GM23248 (cell line): Measurements from ENCODE around the gene RAD51B. TPM values are rescaled to one million over a fixed set of nuclear protein-coding genes. Genes with fewer than 3 reads are reported as not detected.

ENCODE experiments used
- DNase-seq: peaks from one replicate; pipeline ENCODE4 v3.0.0-alpha.2; 2015
- H2AFZ ChIP-seq: fragments of 200-600 bp; sonication (generic); 2 replicates; pipeline ENCODE4 v1.6.1; 2016; ENCODE audit warnings: antibody characterized with exemption
- H3F3A ChIP-seq: fragments of 200-600 bp; sonication (generic); 2 replicates; pipeline ENCODE4 v1.6.1; 2016; ENCODE audit warnings: mild to moderate bottlenecking, antibody characterized with exemption, mixed run types; ENCODE audit not compliant: insufficient read depth
- H3K27ac ChIP-seq: fragments of 200-600 bp; sonication (generic); 2 replicates; pipeline ENCODE4 v1.5.1; 2016; ENCODE audit warnings: mild to moderate bottlenecking
- H3K27me3 ChIP-seq: fragments of 200-600 bp; sonication (generic); replicated peaks from 2 replicates; pipeline ENCODE4 v1.6.1; 2016; ENCODE audit warnings: mild to moderate bottlenecking; ENCODE audit not compliant: insufficient read depth
- H3K36me3 ChIP-seq: fragments of 200-600 bp; sonication (generic); 2 replicates; pipeline ENCODE4 v1.6.1; 2016; ENCODE audit warnings: low read depth, mild to moderate bottlenecking
- H3K4me1 ChIP-seq: fragments of 200-600 bp; sonication (generic); 2 replicates; pipeline ENCODE4 v1.6.1; 2016; ENCODE audit warnings: mild to moderate bottlenecking; ENCODE audit not compliant: insufficient read depth
- H3K4me2 ChIP-seq: fragments of 200-600 bp; sonication (generic); one replicate; pipeline ENCODE4 v1.6.1; 2016; ENCODE audit warnings: mild to moderate bottlenecking; ENCODE audit not compliant: unreplicated experiment
- H3K4me3 ChIP-seq: fragments of 200-600 bp; sonication (generic); 2 replicates; pipeline ENCODE4 v1.5.1; 2016; ENCODE audit warnings: mild to moderate bottlenecking
- H3K79me2 ChIP-seq: fragments of 200-600 bp; sonication (generic); 2 replicates; pipeline ENCODE4 v1.6.1; 2016; ENCODE audit warnings: mild to moderate bottlenecking; ENCODE audit not compliant: insufficient read depth
- H3K9ac ChIP-seq: fragments of 200-600 bp; sonication (generic); 2 replicates; pipeline ENCODE4 v1.6.1; 2016; ENCODE audit warnings: mild to moderate bottlenecking
- H3K9me2 ChIP-seq: fragments of 200-600 bp; sonication (generic); 2 replicates; pipeline ENCODE4 v1.6.1; 2016; ENCODE audit warnings: mixed run types, mild to moderate bottlenecking, moderate library complexity; ENCODE audit not compliant: insufficient read depth
- H3K9me3 ChIP-seq: fragments of 200-600 bp; sonication (generic); one replicate; pipeline ENCODE4 v1.6.1; 2017; ENCODE audit warnings: low read depth
- H4K20me1 ChIP-seq: fragments of 200-600 bp; sonication (generic); 2 replicates; pipeline ENCODE4 v1.6.0; 2016; ENCODE audit not compliant: insufficient read depth
- EZH2 ChIP-seq: fragments of 200-600 bp; sonication (generic); IDR thresholded peaks from 2 replicates; pipeline ENCODE4 v1.6.1; 2018; ENCODE audit warnings: antibody characterized with exemption, mild to moderate bottlenecking; ENCODE audit not compliant: insufficient read depth, poor library complexity, severe bottlenecking
- EZH2phosphoT487 ChIP-seq: fragments of 200-600 bp; sonication (generic); IDR thresholded peaks from 2 replicates; pipeline ENCODE4 v1.6.1; 2018; ENCODE audit warnings: antibody characterized with exemption, moderate library complexity, mild to moderate bottlenecking, low read depth; ENCODE audit not compliant: insufficient read depth
- WGBS, 2 experiments: methylation state at CpG; one replicate each; pipeline ENCODE4 v1.1.6; 2015 to 2017; ENCODE audit warnings: low lambda C conversion rate in 2 of 2, low coverage in 1 of 2; ENCODE audit errors: missing lambda C conversion rate in 2 of 2; 5-methylcytosine and 5-hydroxymethylcytosine counted together
- in situ Hi-C: fragments of 300-500 bp; cut with MboI; formaldehyde crosslinking; loops from 2 replicates; pipeline ENCODE4 v1.15.0; 2020
- polyA plus RNA-seq: library from polyadenylated mRNA; unstranded; fragments of >200 nt; fragmentation: Nextera tagmentation; extraction: Ambion mirVana; gene quantifications from 2 replicates; pipeline ENCODE4 v1.2.1, GENCODE V29; 2016
- total RNA-seq: library from RNA; depleted of rRNA; stranded (reverse); fragments of >200 nt; shearing (Covaris generic); gene quantifications from 2 replicates; pipeline ENCODE4 v1.2.3, GENCODE V29; 2014

The RAD51B gene
- total and polyA plus RNA-seq, 2 experiments from 2014 or later, result 4.0 to 8.8 TPM

DNA sequence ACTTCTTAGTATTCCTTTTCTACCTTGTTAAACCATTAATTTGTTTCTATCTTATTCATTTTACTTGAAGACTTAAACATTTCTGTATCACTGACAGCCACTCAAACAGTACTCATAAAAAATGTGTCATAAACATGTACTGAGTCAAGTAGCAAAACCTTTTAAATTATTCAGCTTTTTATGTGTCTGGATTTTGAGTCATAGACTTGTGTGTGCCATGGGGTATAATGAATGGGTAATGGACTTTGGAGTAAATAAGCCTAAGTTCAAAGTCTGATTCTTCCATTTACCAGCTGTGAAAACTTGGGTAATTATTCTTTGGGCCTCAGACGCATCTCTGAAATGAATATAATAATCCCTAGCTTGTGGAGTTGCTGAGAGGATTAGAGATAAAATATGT, 199.0 kb downstream of the RAD51B start:
- DNase-seq, result peak; percentile 19

GRCh38 chr14:68020493-68020892, 200.9 kb downstream of the RAD51B start:
- Histone ChIP-seq H3K9me2 (no peaks in the 10 kb centered on the region), H3K9ac (no peak overlapping the region), H3F3A (0 out of 2 replicates have a peak, but pooled peaks cover 5% of the 10 kb centered on the region), H3K27ac (no peak overlapping the region), H3K36me3 (no peaks in the 10 kb centered on the region), H4K20me1 (no peaks in the 10 kb centered on the region), H3K4me1 (peaks cover 20% of the 10 kb centered on the region), H3K9me3 (no peaks in the 10 kb centered on the region), H3K79me2 (no peaks in the 10 kb centered on the region), H2AFZ (no peak overlapping the region), H3K4me3 (no peak overlapping the region), H3K27me3 (no peaks in the 10 kb centered on the region), H3K4me2 (no peak overlapping the region)
- DNase-seq, result no peak
- TF ChIP-seq EZH2phosphoT487, result no peak
- no peak for TF ChIP-seq EZH2
- 90 to 96% methylated on average over 1 of the region's 1 CpG for WGBS, 2 experiments
- in situ Hi-C loops, result no loop called here

More for the DNA sequence above, 199.0 kb downstream of the RAD51B start:
- Histone ChIP-seq H3K79me2 (no peaks in the 10 kb centered on the region), H3K27ac (no peak overlapping the region), H3K4me2 (no peak overlapping the region), H2AFZ (no peak overlapping the region), H3K9me2 (no peaks in the 10 kb centered on the region), H3K4me1 (peaks cover 20% of the 10 kb centered on the region), H3F3A (0 out of 2 replicates have a peak, but pooled peaks cover 5% of the 10 kb centered on the region), H4K20me1 (no peaks in the 10 kb centered on the region), H3K36me3 (no peaks in the 10 kb centered on the region), H3K4me3 (no peak overlapping the region), H3K9ac (no peak overlapping the region), H3K27me3 (no peaks in the 10 kb centered on the region), H3K9me3 (no peaks in the 10 kb centered on the region)
- WGBS, 2 experiments, result 100% methylated on average over 1 of the region's 1 CpG
- TF ChIP-seq EZH2 (no peak), EZH2phosphoT487 (no peak)
- in situ Hi-C loops, result no loop called here

GRCh38 chr14:68020999-68021663, 201.6 kb downstream of the RAD51B start:
- no peaks in the 10 kb centered on the region for H3K79me2 ChIP-seq
- no peak overlapping the region for H3K9ac ChIP-seq
- in situ Hi-C loops, result no loop called here
- H2AFZ ChIP-seq, result no peak overlapping the region
- no peaks in the 10 kb centered on the region for H3K36me3 ChIP-seq
- H3K9me2 ChIP-seq, result no peaks in the 10 kb centered on the region
- TF ChIP-seq EZH2phosphoT487, result no peak
- 0 out of 2 replicates have a peak, but pooled peaks cover 1% of the 10 kb centered on the region for H3F3A ChIP-seq
- DNase-seq, result no peak
- H3K27ac ChIP-seq, result no peak overlapping the region
- 62 to 71% methylated on average over 4 of the region's 4 CpGs for WGBS, 2 experiments
- H3K9me3 ChIP-seq, result no peaks in the 10 kb centered on the region
- H3K4me2 ChIP-seq, result no peak overlapping the region
- peaks cover 17% of the 10 kb centered on the region for H3K4me1 ChIP-seq
- no peaks in the 10 kb centered on the region for H3K27me3 ChIP-seq
- no peaks in the 10 kb centered on the region for H4K20me1 ChIP-seq
- no peak overlapping the region for H3K4me3 ChIP-seq

- Histone ChIP-seq H3K36me3 (no peaks in the 10 kb centered on the region), H4K20me1 (no peaks in the 10 kb centered on the region), H3K27me3 (no peaks in the 10 kb centered on the region), H3K27ac (no peak overlapping the region), H3K4me2 (no peak overlapping the region), H3K9ac (no peak overlapping the region), H3K9me2 (no peaks in the 10 kb centered on the region), H3K4me3 (no peak overlapping the region), H3F3A (no peaks in the 10 kb centered on the region), H3K9me3 (no peaks in the 10 kb centered on the region), H2AFZ (no peak overlapping the region), H3K4me1 (no peaks in the 10 kb centered on the region), H3K79me2 (no peaks in the 10 kb centered on the region)
- WGBS, 2 experiments, result 79 to 85% methylated on average over 5 of the region's 5 CpGs
- TF ChIP-seq EZH2phosphoT487 (no peak), EZH2 (no peak)
- peak; percentile 26 for DNase-seq
- in situ Hi-C loops, result no loop called here
Measured at GRCh38 chr14:68027276-68027675, 207.7 kb downstream of the RAD51B start.
